IMR-90 (cell line): ENCODE data around the gene ADGRL3. TPM values are rescaled to one million over a fixed set of nuclear protein-coding genes. Genes with fewer than 3 reads are reported as not detected.

Source experiments
- ATAC-seq: fragments of 200-7000 bp; cut with Tn5 transposase; 2 replicates; pipeline ENCODE4 v1.9.1; 2020; ENCODE audit warnings: low read depth, mild to moderate bottlenecking, moderate library complexity
- BruUV-seq: library from RNA; stranded (reverse); fragments of 400-500 nt; replicated peaks from 2 replicates; lab custom pipeline; 2021; lab: Mats Ljungman, UMichigan
- CTCF ChIA-PET: fragments of 300-600 bp; formaldehyde crosslinking; extraction: SDS; loops from one replicate; lab custom pipeline; 2021; ENCODE audit warnings: antibody characterized with exemption; lab: Yijun Ruan, JAX
- POLR2A ChIA-PET: fragments of 300-600 bp; sonication (Branson Sonifier 250); formaldehyde crosslinking; loops from one replicate; lab custom pipeline; 2022; ENCODE audit warnings: antibody characterized with exemption; ENCODE audit not compliant: unreplicated experiment; lab: Charles Lee
- DNase-seq: peaks from one replicate; pipeline ENCODE4 v3.0.0; 2013
- H2AFZ ChIP-seq: replicated peaks from 2 replicates; pipeline ENCODE3; 2013; ENCODE audit warnings: low read length, mild to moderate bottlenecking; ENCODE audit not compliant: poor library complexity
- H2AK5ac ChIP-seq: 2 replicates; pipeline ENCODE4 v1.6.1; 2013; ENCODE audit warnings: low read depth, low read length, inconsistent platforms
- H2AK9ac ChIP-seq: replicated peaks from 2 replicates; pipeline ENCODE3; 2013; ENCODE audit warnings: mild to moderate bottlenecking, low read depth, low read length, moderate library complexity; ENCODE audit not compliant: poor library complexity
- H2BK120ac ChIP-seq: 2 replicates; pipeline ENCODE4 v1.6.1; 2013; ENCODE audit warnings: low read depth, low read length, inconsistent platforms
- H2BK15ac ChIP-seq: 3 replicates; pipeline ENCODE4 v1.6.1; 2013; ENCODE audit warnings: low read depth, low read length, inconsistent platforms
- H2BK20ac ChIP-seq: 2 replicates; pipeline ENCODE4 v1.6.1; 2013; ENCODE audit warnings: low read depth, mild to moderate bottlenecking, inconsistent platforms, low read length, moderate library complexity
- H2BK5ac ChIP-seq: 2 replicates; pipeline ENCODE4 v1.6.1; 2013; ENCODE audit warnings: mild to moderate bottlenecking, low read depth, low read length, inconsistent platforms; ENCODE audit not compliant: poor library complexity, severe bottlenecking
- H3K14ac ChIP-seq: replicated peaks from 2 replicates; pipeline ENCODE4 v1.6.1; 2013; ENCODE audit warnings: low read depth, low read length, inconsistent platforms
- H3K18ac ChIP-seq: 2 replicates; pipeline ENCODE4 v1.6.1; 2013; ENCODE audit warnings: low read depth, low read length, control low read depth
- H3K23ac ChIP-seq: 2 replicates; pipeline ENCODE4 v1.6.1; 2013; ENCODE audit warnings: low read depth, low read length, inconsistent platforms
- H3K27ac ChIP-seq: 2 replicates; pipeline ENCODE4 v1.5.1; 2013; ENCODE audit warnings: mild to moderate bottlenecking, control low read depth, low read length; ENCODE audit not compliant: insufficient read depth
- H3K27me3 ChIP-seq: 2 replicates; pipeline ENCODE4 v1.6.1; 2013; ENCODE audit warnings: low read length; ENCODE audit not compliant: control insufficient read depth, insufficient read depth
- H3K36me3 ChIP-seq: 2 replicates; pipeline ENCODE4 v1.6.1; 2013; ENCODE audit warnings: low read length, mixed read lengths; ENCODE audit not compliant: control insufficient read depth, insufficient read depth
- H3K4ac ChIP-seq: 2 replicates; pipeline ENCODE4 v1.6.1; 2013; ENCODE audit warnings: low read depth, low read length, inconsistent platforms
- H3K4me1 ChIP-seq: 2 replicates; pipeline ENCODE4 v1.6.1; 2013; ENCODE audit warnings: low read length, mixed read lengths; ENCODE audit not compliant: control insufficient read depth, insufficient read depth
- H3K4me2 ChIP-seq: 2 replicates; pipeline ENCODE4 v1.6.1; 2013; ENCODE audit warnings: low read depth, mild to moderate bottlenecking, control low read depth, low read length, moderate library complexity
- H3K4me3 ChIP-seq: 2 replicates; pipeline ENCODE4 v1.5.1; 2013; ENCODE audit warnings: low read depth, mild to moderate bottlenecking, control low read depth, low read length, moderate library complexity; ENCODE audit not compliant: insufficient read depth
- H3K56ac ChIP-seq: 2 replicates; pipeline ENCODE4 v1.6.1; 2013; ENCODE audit warnings: low read length, inconsistent platforms; ENCODE audit not compliant: insufficient read depth; ENCODE audit errors: extremely low read depth
- H3K79me1 ChIP-seq, 2 experiments: 2 replicates each; pipeline ENCODE4 v1.6.1; 2013; ENCODE audit warnings: low read length in 2 of 2, inconsistent platforms in 1 of 2, low read depth in 1 of 2
- H3K9ac ChIP-seq: 2 replicates; pipeline ENCODE4 v1.6.1; 2013; ENCODE audit warnings: low read depth, low read length, control low read depth
- H3K9me1 ChIP-seq: 2 replicates; pipeline ENCODE4 v1.6.1; 2013; ENCODE audit warnings: low read length, inconsistent platforms; ENCODE audit not compliant: insufficient read depth
- H3K9me3 ChIP-seq: 2 replicates; pipeline ENCODE4 v1.6.1; 2013; ENCODE audit warnings: low read length; ENCODE audit not compliant: control insufficient read depth, insufficient read depth
- H4K20me1 ChIP-seq: 2 replicates; pipeline ENCODE4 v1.6.1; 2013; ENCODE audit warnings: low read length, inconsistent platforms; ENCODE audit not compliant: insufficient read depth
- H4K5ac ChIP-seq: 2 replicates; pipeline ENCODE4 v1.6.1; 2013; ENCODE audit warnings: mild to moderate bottlenecking, low read depth, low read length, control low read depth
- H4K8ac ChIP-seq, 2 experiments: 2 replicates each; pipeline ENCODE4 v1.6.1; 2013; ENCODE audit warnings: low read depth in 2 of 2, low read length in 2 of 2, control low read depth in 1 of 2, inconsistent platforms in 1 of 2
- H4K91ac ChIP-seq: 2 replicates; pipeline ENCODE4 v1.6.1; 2013; ENCODE audit warnings: low read depth, low read length, inconsistent platforms; ENCODE audit not compliant: insufficient read depth
- BHLHE40 ChIP-seq: fragments of 150-350 bp; IDR thresholded peaks from 2 replicates; pipeline ENCODE4 v1.6.1; 2016; ENCODE audit warnings: mild to moderate bottlenecking, low read depth, low read length
- CEBPB ChIP-seq: IDR thresholded peaks from 2 replicates; pipeline ENCODE4 v1.6.1; 2012; ENCODE audit warnings: low read depth, low read length, improper control_type of control experiment
- CHD1 ChIP-seq: IDR thresholded peaks from 2 replicates; pipeline ENCODE4 v1.6.1; 2012; ENCODE audit warnings: low read depth, low read length, improper control_type of control experiment
- CTCF ChIP-seq: conservative IDR thresholded peaks from 2 replicates; pipeline ENCODE4 v1.5.1; 2012; ENCODE audit warnings: mild to moderate bottlenecking, low read depth, low read length, improper control_type of control experiment
- FOS ChIP-seq: fragments of 150-350 bp; IDR thresholded peaks from 2 replicates; pipeline ENCODE4 v1.6.1; 2016; ENCODE audit warnings: low read depth, low read length
- MAFK ChIP-seq: IDR thresholded peaks from 2 replicates; pipeline ENCODE4 v1.6.1; 2012; ENCODE audit warnings: low read depth, low read length, improper control_type of control experiment
- MXI1 ChIP-seq: IDR thresholded peaks from 2 replicates; pipeline ENCODE4 v1.6.1; 2012; ENCODE audit warnings: low read depth, mild to moderate bottlenecking, low read length, moderate library complexity, borderline replicate concordance
- NFE2L2 ChIP-seq: fragments of 150-350 bp; IDR thresholded peaks from 2 replicates; pipeline ENCODE4 v1.6.1; 2016; ENCODE audit warnings: low read depth, mild to moderate bottlenecking, low read length
- POLR2A ChIP-seq: IDR thresholded peaks from 2 replicates; pipeline ENCODE4 v1.6.1; 2012; ENCODE audit warnings: mild to moderate bottlenecking, low read depth, low read length
- RAD21 ChIP-seq: IDR thresholded peaks from 2 replicates; pipeline ENCODE4 v1.6.1; 2012; ENCODE audit warnings: low read length, improper control_type of control experiment
- RCOR1 ChIP-seq: IDR thresholded peaks from 2 replicates; pipeline ENCODE4 v1.6.1; 2012; ENCODE audit warnings: mild to moderate bottlenecking, low read length, improper control_type of control experiment; ENCODE audit not compliant: insufficient replicate concordance
- RFX5 ChIP-seq: IDR thresholded peaks from 2 replicates; pipeline ENCODE4 v1.8.0; 2012; ENCODE audit warnings: low read depth, mild to moderate bottlenecking, low read length, moderate library complexity
- SMC3 ChIP-seq: fragments of 150-350 bp; IDR thresholded peaks from 2 replicates; pipeline ENCODE4 v1.6.1; 2016; ENCODE audit warnings: low read depth, mild to moderate bottlenecking, antibody characterized with exemption, low read length, moderate library complexity
- USF2 ChIP-seq: fragments of 150-350 bp; IDR thresholded peaks from 2 replicates; pipeline ENCODE4 v1.6.1; 2017; ENCODE audit warnings: mild to moderate bottlenecking, antibody characterized with exemption, low read length, low read depth
- WGBS, 2 experiments: methylation state at CpG; one replicate each; pipeline versions ENCODE4 v1.1.5 to v1.1.7; 2013; ENCODE audit warnings: missing lambda C conversion rate in 2 of 2; ENCODE audit not compliant: insufficient read length in 1 of 2; ENCODE audit errors: extremely low coverage in 2 of 2; 5-methylcytosine and 5-hydroxymethylcytosine counted together
- dilution Hi-C: fragments of 300-500 bp; cut with HindIII; formaldehyde crosslinking; loops from one replicate; pipeline ENCODE4 v1.14.3; 2018; ENCODE audit warnings: low sequenced_read_pairs; ENCODE audit not compliant: unreplicated experiment
- in situ Hi-C: fragments of 300-500 bp; cut with MboI; formaldehyde crosslinking; loops from 3 replicates; pipeline ENCODE4 v1.14.3; 2019; ENCODE audit warnings: low sequenced_read_pairs, inconsistent platforms, mixed read lengths
- intact Hi-C: fragments of 100-400 bp; cut with micrococcal nuclease; formaldehyde crosslinking; loops from 2 replicates; pipeline ENCODE4 v1.10.0; 2022
- polyA plus RNA-seq, 3 experiments: library from polyadenylated mRNA; depleted of rRNA; stranded (reverse); fragments of >200 nt; gene quantifications; 2 replicates each; pipeline ENCODE4 v1.2.3, GENCODE V29; 2012; ENCODE audit warnings: low replicate concordance in 1 of 3
- total RNA-seq: library from RNA; depleted of rRNA; stranded (reverse); fragments of >200 nt; gene quantifications from 2 replicates; pipeline ENCODE4 v1.2.3, GENCODE V29; 2012

The ADGRL3 gene
- total and polyA plus RNA-seq, 2 of the 4 experiments (the other 2 are of a cell fraction): 0.46 to 2.5 TPM

- ChIA-PET CTCF (no interaction called here), POLR2A (interaction anchor here (0.6 kb wide), 1 partner anchor 693 kb away, joined by 3 read pairs; no protein-coding TSS in a partner anchor)
- no peak overlapping the region for H3K4ac ChIP-seq
- H2BK20ac ChIP-seq: no peak overlapping the region; the same call in 1 of the 2 replicates
- H3K56ac ChIP-seq: no peak overlapping the region
- no peak overlapping the region for H3K9ac ChIP-seq
- no peak overlapping the region for H4K8ac ChIP-seq
- H2BK15ac ChIP-seq: no peak overlapping the region
- ATAC-seq (peak; percentile 49), DNase-seq (peak; percentile 52)
- no peaks in the 10 kb centered on the region for H4K20me1 ChIP-seq
- H3K27ac ChIP-seq: no peak overlapping the region
- in situ Hi-C loops: no loop called here
- H4K5ac ChIP-seq: no peak overlapping the region
- no peak overlapping the region for H3K23ac ChIP-seq
- H3K9me3 ChIP-seq: no peaks in the 10 kb centered on the region
- H3K4me1 ChIP-seq: peaks cover 2% of the 10 kb centered on the region; the same call in 1 of the 2 replicates
- H3K4me3 ChIP-seq: no peak overlapping the region
- H2AK9ac ChIP-seq: no peak overlapping the region
- H3K9me1 ChIP-seq: no peaks in the 10 kb centered on the region
- intact Hi-C loops: no loop called here
- peak overlapping the region; percentile 4; the same call in 1 of the 2 replicates for H3K4me2 ChIP-seq
- no peak overlapping the region for H2AFZ ChIP-seq
- H3K18ac ChIP-seq: no peak overlapping the region
- H3K79me1 ChIP-seq: no peaks in the 10 kb centered on the region
- no peak overlapping the region for H3K14ac ChIP-seq
- no peak overlapping the region for H2BK5ac ChIP-seq
- dilution Hi-C loops: no loop called here
- H2AK5ac ChIP-seq: no peak overlapping the region
- H3K36me3 ChIP-seq: no peaks in the 10 kb centered on the region
- no peak overlapping the region for H2BK120ac ChIP-seq
- H3K27me3 ChIP-seq: no peaks in the 10 kb centered on the region
- no peak overlapping the region for H4K91ac ChIP-seq
- WGBS, 2 experiments: 17% methylated on average over 1 of the region's 5 CpGs; no CpG with 5 or more reads in 1 of the 2 experiments
- no TSS peak for BruUV-seq
- TF ChIP-seq RFX5 (no peak), NFE2L2 (peak; percentile 64; the same call in 1 of the 2 replicates), POLR2A (no peak), BHLHE40 (no peak), MXI1 (no peak), FOS (no peak), CTCF (no peak), USF2 (no peak), RAD21 (no peak), CEBPB (peak; percentile 83), SMC3 (no peak), RCOR1 (no peak), CHD1 (no peak), MAFK (peak; percentile 94)
These were observed 262.6 kb downstream of the ADGRL3 start for GRCh38 chr4:61462451-61463326.
